Measurements from ENCODE around the gene VGF.

VGF gene

GRCh38 chr7:101138213-101138870, 27.0 kb downstream of the VGF start (continued):
- peak; percentile 96 for TF ChIP-seq HIC1 (tag by site-specific recombination; IDR thresholded peaks at IDR 0.05)
- TF ChIP-seq ZNF184 (tag by site-specific recombination; IDR thresholded peaks at IDR 0.05): peak; percentile 73
- peak; percentile 92 for TF ChIP-seq ZBTB7A (tag by site-specific recombination; IDR thresholded peaks at IDR 0.05; ENCODE audit: low read depth)
- peak; percentile 73 for TF ChIP-seq FEZF1 (tag by site-specific recombination; IDR thresholded peaks at IDR 0.05)
- no peak for TF ChIP-seq IKZF3 (tag by site-specific recombination; IDR thresholded peaks at IDR 0.05)
- TF ChIP-seq ZFP69B (tag by site-specific recombination; IDR thresholded peaks at IDR 0.05): peak; percentile 79
- peak; percentile 81 for TF ChIP-seq ATF2 (tag by site-specific recombination; IDR thresholded peaks at IDR 0.05; ENCODE audit: low read depth)
- TF ChIP-seq ZNF629 (tag by site-specific recombination; IDR thresholded peaks at IDR 0.05): peak; percentile 97
- 0 out of 2 replicates have a peak, but pooled peaks have one; percentile 43 for TF ChIP-seq ZNF792 (tag by site-specific recombination; IDR thresholded peaks at IDR 0.05)
- peak; percentile 52 for TF ChIP-seq WT1 (tag by site-specific recombination; IDR thresholded peaks at IDR 0.05)
- no peak for TF ChIP-seq ZNF157 (tag by site-specific recombination; IDR thresholded peaks at IDR 0.05)
- no peak for TF ChIP-seq ZNF549 (tag by site-specific recombination; IDR thresholded peaks at IDR 0.05)
- 0 out of 2 replicates have a peak, but pooled peaks have one; percentile 29 for TF ChIP-seq ZIC2 (tag by site-specific recombination; IDR thresholded peaks at IDR 0.05)
- TF ChIP-seq ZNF664 (tag by site-specific recombination; IDR thresholded peaks at IDR 0.05): no peak
- TF ChIP-seq ZNF670 (tag by site-specific recombination; IDR thresholded peaks at IDR 0.05; ENCODE audit: low read depth): no peak
- 0 out of 2 replicates have a peak, but pooled peaks have one; percentile 37 for TF ChIP-seq ZSCAN5A (tag by site-specific recombination; IDR thresholded peaks at IDR 0.05)
- TF ChIP-seq ZNF624 (tag by site-specific recombination; IDR thresholded peaks at IDR 0.05): no peak
- TF ChIP-seq, protein P1, sequence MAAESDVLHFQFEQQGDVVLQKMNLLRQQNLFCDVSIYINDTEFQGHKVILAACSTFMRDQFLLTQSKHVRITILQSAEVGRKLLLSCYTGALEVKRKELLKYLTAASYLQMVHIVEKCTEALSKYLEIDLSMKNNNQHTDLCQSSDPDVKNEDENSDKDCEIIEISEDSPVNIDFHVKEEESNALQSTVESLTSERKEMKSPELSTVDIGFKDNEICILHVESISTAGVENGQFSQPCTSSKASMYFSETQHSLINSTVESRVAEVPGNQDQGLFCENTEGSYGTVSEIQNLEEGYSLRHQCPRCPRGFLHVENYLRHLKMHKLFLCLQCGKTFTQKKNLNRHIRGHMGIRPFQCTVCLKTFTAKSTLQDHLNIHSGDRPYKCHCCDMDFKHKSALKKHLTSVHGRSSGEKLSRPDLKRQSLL (tag by site-specific recombination; IDR thresholded peaks at IDR 0.05): no peak
- peak; percentile 77 for TF ChIP-seq KLF9 (tag by site-specific recombination; IDR thresholded peaks at IDR 0.05; ENCODE audit: low read depth)
- no peak; the same call in 1 of the 2 replicates for TF ChIP-seq GLI2 (tag by site-specific recombination; IDR thresholded peaks at IDR 0.05; ENCODE audit: borderline replicate concordance, low read depth)
- peak; percentile 82 for TF ChIP-seq PRDM1 (tag by site-specific recombination; IDR thresholded peaks at IDR 0.05)
- no peak for TF ChIP-seq ZNF837 (tag by site-specific recombination; IDR thresholded peaks at IDR 0.05)
- TF ChIP-seq, protein P2, sequence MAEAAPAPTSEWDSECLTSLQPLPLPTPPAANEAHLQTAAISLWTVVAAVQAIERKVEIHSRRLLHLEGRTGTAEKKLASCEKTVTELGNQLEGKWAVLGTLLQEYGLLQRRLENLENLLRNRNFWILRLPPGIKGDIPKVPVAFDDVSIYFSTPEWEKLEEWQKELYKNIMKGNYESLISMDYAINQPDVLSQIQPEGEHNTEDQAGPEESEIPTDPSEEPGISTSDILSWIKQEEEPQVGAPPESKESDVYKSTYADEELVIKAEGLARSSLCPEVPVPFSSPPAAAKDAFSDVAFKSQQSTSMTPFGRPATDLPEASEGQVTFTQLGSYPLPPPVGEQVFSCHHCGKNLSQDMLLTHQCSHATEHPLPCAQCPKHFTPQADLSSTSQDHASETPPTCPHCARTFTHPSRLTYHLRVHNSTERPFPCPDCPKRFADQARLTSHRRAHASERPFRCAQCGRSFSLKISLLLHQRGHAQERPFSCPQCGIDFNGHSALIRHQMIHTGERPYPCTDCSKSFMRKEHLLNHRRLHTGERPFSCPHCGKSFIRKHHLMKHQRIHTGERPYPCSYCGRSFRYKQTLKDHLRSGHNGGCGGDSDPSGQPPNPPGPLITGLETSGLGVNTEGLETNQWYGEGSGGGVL (tag by site-specific recombination; IDR thresholded peaks at IDR 0.05): peak; percentile 88
- TF ChIP-seq KLF1 (tag by site-specific recombination; IDR thresholded peaks at IDR 0.05): peak; percentile 52; the same call in 1 of the 2 replicates
- no peak for TF ChIP-seq ZNF211 (tag by site-specific recombination; IDR thresholded peaks at IDR 0.05; ENCODE audit: low read depth)
- TF ChIP-seq KLF10 (tag by site-specific recombination; IDR thresholded peaks at IDR 0.05): peak; percentile 95
- TF ChIP-seq BCL11B (tag by site-specific recombination; IDR thresholded peaks at IDR 0.05; ENCODE audit: low read depth): peak; percentile 91
- TF ChIP-seq, protein P3, sequence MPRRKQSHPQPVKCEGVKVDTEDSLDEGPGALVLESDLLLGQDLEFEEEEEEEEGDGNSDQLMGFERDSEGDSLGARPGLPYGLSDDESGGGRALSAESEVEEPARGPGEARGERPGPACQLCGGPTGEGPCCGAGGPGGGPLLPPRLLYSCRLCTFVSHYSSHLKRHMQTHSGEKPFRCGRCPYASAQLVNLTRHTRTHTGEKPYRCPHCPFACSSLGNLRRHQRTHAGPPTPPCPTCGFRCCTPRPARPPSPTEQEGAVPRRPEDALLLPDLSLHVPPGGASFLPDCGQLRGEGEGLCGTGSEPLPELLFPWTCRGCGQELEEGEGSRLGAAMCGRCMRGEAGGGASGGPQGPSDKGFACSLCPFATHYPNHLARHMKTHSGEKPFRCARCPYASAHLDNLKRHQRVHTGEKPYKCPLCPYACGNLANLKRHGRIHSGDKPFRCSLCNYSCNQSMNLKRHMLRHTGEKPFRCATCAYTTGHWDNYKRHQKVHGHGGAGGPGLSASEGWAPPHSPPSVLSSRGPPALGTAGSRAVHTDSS (tag by site-specific recombination; IDR thresholded peaks at IDR 0.05): no peak
- no peak for TF ChIP-seq AEBP2 (tag by site-specific recombination; IDR thresholded peaks at IDR 0.05; ENCODE audit: borderline replicate concordance)

Measured in HEK293 (cell line).